ENCODE results near the gene DNAH8.
"Not testable (repeated sequence)": the region's sequence is repeated elsewhere in the genome, so short reads cannot be mapped to it uniquely, and the experiment has no call there.

DNAH8 gene

DNA sequence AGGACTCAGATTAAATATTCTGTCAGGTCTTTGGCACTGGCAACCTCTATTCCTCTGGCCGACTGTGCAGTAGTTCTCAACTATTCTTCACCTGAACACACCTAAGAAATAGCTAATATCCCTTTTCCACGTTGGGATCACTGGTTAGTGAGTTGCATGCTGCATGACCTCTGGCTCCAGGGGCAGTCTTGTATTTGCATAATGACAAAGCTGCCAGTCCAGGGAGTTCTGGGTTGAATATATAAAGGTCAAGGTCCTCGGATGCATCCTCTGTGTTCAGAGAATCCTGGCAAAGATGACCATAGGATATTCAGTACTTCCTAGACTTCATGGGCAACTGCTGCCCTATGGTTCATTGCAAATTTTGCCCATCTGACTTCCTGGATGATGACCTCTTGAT, 131.2 kb downstream of the DNAH8 start:
- no peak for DNase-seq

DNA sequence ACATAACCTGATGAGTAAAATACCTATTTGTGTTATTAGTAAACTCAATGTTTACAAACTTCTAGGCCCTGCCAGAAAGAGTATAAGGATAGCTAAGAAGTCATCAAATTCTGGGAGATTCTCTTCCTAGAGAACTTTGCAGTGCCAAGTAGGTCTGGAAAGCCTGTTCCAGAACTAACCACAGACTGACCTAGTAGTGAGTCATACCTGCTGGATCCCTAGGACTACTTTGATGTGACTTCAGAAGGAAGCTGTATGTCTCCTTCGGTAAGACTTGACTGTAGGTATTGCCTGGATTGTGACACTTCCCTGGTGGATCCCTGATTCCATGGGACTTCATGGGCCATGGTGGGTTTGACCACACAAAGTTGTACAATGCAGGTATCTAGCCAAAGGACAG, 131.7 kb downstream of the DNAH8 start:
- no peak for DNase-seq

DNA sequence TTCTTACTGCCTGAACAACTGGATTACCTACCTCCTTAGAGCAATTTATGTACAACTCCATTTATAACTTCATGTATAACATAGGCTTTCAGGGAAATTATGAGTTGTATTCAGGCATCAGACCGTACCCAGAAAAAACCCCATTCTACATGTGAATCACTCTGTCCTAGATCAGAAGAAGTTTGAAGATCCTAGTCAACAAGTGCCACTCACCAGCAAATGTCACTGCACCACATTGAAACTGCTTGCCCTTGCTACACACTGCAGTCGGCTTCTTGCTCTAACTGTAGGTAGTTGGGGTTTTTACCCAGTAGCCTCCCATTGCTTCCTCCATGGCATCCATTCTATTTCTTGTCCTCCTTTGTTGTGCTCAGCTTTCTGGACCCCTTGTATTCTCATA, 132.4 kb downstream of the DNAH8 start:
- no peak for DNase-seq

DNA sequence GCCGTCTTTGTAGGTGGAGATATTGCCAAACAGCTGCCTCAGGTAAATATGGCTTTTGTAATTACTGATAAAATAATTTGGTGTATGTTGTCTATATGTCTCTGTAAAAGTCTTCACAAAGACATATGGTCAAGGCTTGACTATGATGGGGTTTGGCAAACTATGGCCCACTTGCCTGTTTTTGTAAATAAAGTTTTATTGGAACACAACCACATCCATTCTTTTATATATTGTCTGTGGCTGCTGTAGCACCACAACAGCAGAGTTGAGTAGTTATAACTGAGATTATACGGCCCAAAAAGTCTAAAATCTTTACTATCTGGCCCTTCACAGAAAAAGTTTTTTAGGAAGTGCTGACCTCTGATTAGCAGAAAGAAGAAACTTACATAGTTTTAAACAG, 133.6 kb downstream of the DNAH8 start:
- no peak for DNase-seq

DNA sequence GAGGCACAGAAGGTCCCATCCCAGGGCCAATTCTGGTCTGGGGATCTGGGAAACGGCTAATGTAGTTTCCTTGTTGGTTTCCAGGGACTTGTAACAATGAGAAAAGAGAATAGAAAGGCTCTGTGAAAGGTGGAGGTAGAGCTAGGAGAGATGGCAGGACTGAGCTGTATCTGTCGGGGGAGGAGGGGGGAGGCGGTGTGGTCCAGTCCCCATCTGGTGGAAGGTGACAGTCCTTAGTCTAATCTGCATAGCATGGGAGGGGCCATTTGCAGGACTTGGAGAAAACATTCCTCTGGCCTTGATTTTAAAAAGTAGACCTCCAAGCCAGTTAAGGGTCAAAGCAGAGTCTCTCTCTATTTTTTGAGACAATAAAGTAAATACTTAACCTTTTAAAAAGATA, 137.1 kb downstream of the DNAH8 start:
- DNase-seq: no peak

DNA sequence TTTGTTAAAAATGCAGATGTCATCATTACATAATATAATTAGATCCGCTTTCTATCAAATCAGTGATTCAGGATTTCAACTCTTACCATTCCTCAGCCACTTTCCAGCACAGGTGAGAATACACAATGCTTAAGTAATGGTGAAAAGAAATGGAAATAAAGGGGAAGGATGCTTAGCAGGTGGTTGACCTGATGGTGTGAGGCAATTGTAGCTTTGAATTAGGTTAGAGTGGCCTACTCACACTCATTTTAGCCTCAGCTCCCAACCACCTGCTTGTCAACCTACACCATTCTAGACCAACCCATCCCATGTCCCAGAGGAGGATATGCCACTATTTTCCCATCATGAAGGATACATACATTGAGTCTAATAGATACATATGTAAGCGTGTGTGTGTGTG, 138.1 kb downstream of the DNAH8 start:
- DNase-seq: no peak

DNA sequence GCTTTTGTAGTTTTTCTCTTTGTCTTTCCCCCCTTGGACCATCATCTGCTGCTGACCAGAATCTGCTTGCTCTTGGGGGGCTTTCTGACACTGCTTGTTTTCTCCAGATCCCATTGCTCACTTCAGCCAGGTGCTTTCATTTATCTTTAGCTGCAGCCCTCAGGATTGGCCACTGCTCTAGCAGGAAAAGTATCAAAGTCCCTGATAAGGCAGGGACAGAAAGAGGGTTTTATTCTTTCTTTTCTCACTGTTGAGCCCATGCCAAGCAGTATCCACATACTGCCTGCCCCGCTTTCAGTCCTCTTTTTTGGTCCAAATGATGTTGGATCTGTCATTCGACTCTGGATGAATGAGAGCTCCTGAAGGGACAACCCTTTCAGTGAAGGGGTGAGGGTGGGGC, 141.4 kb downstream of the DNAH8 start:
- DNase-seq: no peak

DNA sequence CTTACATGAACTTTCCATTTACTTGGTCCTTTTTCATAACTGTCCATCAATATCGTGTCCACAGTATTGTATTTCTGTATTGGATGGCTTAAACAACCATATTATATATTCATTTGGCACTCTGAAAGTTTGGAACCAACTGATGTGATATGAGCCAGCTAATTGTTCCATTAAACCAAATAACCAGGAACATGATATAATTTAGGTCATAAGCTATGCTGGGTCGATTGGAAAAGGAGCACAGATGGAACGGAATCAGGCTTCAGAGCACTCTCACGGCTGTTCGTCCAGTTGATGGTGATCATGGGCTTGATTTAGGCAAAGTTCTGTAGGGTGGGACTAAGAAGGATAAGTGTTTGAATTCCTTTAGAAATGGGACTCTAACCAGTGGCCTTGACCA, 142.7 kb downstream of the DNAH8 start:
- no peak for DNase-seq

DNA sequence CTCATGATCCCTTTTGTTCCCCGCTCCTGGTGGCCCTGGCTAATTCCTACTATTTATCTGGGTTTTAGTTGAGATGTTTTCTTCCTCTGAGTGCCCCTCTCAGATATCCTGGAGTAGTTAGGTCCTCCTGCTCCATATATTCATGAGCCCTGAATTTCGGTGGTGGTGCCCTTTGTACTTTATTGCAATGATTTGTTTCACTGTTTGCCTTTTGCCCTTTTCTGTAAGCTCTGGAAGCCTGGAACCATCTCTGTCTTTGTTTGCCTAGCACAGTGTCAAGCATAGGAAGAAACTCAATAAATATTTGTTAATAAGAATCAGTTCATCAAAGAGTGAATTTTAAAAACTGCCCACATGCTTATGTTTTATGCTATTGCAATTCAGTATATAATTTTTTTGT, 144.9 kb downstream of the DNAH8 start:
- no peak for DNase-seq

DNA sequence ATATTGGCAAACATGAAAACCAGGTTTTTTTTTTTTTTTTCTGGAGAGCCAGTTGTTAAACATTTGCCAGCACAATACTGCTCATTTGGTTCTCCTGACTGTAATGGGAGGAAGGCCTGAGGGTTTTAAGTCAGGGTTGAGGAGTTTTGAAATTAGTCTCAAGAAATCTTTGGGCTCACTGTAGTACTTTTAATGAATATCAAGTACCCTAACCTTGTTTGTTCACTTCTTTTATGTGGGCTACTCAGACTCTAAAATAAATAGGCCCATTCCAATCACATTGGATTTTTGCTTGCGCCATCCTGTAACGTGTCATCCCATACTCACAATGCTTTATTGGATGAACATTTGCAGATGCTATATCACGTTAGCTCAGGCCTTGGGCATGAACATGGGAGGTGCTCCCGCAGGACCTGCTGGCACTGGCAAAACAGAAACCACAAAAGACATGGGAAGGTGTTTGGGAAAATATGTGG, 146.9 kb downstream of the DNAH8 start:
- DNase-seq: no peak

DNA sequence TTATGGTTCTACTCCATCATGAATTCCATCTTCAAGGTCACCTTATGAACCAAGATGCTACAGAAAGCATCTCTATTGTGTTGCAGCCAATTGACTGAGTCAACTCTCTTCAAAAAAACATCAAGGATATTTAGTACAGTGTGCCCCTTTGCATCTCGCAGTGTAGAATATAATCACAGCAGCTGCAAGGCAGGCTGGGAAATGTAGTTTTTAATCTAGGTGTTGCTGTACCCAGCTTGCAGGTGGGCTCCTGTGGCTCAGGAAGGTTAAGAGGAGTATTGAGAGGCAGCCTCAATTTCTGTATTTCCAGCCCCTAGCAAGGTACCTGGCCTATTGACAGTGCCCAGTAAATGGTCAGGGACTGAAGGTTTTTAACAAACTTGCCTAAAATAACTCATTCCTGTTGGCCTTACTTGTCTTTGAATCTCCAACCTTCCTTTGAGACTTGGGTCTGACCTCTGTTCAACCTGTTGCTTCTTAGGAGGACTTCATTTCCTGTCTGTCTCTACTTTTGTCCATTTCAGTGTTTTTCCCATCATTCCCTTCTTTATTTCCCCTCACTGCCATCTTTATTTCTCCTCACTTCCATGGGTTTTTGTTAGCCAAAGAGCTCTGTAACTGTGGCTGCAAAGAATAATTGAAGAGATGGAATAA, 150.5 kb downstream of the DNAH8 start:
- no peak for DNase-seq

DNA sequence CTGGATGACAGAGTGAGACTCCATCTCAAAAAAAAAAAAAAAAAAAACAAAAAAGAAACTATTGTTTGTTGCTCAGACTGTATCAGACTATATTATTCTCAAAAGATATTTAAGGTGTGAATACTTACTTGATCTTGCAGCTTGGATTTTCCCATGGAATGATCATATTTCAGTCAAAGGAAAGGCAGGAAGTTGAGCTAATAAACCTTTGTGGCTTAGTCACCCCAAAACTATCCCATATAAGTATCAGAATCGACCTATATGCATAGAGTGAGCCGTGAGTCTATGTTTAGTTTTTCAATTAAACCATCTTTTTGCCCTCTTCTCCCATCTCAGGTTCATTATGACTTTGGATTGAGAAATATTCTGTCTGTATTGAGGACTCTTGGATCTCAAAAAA, 152.6 kb downstream of the DNAH8 start:
- no peak for DNase-seq

DNA sequence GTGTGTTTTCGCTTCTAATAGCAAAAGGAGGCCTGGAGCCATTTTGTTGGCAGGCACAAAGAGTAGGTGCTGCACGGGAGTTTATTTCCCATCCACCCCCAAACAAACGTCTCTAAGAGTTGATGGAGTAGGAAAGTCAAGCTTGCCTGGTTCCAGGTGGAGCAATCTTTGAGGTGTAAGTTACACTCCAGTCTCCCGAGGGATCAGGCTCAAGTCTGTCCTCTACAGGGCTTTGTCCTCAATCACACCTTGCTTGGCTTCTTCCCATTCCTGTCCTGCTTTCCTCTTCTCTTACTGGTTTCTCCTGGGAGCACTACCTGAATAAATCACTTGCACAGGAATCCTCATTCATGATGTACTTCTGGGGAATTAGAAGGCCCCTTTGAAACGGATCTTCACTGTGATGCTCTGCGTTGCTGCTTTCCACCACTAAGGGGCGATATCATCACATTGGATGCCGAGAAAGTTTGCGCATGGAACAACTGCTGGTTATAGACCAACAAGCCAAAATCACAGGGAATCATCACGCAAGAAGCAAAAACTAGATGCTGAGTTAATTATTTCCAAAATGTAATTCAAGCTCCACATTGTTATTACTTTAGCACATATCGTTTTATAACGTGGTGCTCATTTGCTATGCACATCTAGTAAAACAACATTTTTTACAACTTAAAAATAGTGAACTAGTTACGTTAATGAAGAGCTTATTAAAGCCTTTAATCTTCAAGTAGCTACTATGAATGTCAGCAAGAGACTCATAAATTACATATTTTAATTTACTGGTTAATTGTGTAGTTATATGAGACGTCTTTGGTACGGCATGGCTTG, 156.8 kb downstream of the DNAH8 start:
- DNase-seq: no peak

DNA sequence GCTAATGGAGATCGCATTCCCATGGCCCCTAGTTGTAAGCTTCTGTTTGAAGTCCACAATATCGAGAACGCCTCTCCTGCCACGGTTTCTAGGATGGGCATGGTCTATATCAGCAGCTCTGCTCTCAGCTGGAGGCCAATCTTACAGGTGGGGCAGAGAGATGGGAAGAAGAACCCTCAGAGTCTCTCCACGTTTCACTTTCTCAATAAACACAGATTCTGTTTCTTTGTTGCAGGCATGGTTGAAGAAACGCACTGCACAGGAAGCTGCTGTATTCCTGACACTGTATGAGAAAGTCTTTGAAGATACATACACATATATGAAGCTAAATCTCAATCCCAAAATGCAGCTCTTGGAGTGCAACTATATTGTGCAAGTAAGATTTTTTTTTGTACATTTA, 157.9 kb downstream of the DNAH8 start:
- DNase-seq: no peak

DNA sequence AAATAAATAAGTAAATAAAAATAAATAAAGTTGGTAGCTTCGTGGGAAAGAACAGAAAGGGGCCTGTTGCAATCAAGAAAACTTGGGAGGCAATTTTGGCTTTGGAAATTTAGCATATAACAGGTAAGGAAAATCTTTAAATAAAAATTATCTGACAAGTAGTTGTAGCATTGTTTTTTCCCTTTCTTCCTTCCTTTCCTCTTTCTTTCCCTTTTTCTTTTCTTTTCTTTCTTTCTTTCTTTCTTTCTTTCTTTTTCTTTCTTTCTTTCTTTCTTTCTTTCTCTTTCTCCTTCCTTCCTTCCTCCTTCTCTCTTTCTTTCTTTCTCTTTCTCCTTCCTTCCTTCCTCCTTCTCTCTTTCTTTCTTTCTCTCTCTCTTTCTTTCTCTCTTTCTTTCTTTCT, 158.7 kb downstream of the DNAH8 start:
- not testable (repeated sequence) for DNase-seq

DNA sequence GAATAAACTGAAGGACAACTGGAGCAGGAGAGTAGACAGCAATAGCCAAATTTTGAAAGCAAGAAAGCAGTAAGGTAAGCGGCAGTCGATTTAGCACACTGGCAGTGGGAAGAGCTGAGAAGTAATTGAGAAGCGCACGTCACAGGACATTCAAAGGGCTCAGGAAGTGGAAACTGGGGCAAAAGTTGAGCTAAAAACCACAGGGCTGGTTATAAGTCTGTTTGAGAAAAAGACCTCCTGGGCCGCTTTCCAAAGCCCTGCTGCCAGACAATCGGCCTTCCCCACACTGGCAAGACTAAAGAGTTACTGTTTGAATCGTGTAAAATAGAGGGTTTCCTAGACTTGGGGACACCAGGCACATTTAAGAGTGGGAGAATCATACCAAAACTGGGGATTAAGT, 161.4 kb downstream of the DNAH8 start:
- no peak for DNase-seq

DNA sequence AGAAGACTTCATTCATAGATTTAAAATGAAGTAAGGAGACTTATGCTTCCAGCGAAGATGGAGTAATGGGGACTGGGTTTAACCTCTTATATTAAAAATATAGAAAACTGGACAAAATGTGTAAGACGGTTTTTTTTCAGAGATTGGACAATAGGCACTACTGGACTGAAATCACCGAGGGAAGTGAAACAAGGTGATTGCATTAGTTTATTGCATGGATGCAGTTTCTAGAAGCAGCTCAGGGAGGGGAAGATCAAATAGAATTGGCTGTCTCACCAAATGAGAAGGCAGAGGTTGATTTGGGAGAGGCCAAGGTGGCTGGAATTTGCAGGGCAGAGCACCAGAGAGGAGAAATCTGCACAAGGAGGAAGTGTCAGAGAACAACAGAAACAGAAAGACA, 162.6 kb downstream of the DNAH8 start:
- DNase-seq: no peak

DNA sequence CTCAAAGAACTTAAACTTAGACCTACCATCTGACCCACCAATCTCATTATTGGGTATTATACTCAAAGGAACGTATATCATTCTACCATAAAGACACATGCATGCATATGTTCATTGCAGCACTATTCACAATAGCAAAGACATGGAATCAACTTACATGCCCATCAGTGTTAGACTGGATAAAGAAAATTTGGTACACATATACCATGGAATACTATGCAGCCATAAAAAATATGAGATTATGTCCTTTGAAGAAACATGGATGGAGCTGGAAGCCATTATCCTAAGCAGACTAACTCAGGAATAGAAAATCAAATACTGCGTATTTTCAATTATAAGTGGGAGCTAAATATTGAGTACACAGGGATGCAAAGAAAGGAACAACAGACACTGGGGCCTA, 167.0 kb downstream of the DNAH8 start:
- no peak for DNase-seq

DNA sequence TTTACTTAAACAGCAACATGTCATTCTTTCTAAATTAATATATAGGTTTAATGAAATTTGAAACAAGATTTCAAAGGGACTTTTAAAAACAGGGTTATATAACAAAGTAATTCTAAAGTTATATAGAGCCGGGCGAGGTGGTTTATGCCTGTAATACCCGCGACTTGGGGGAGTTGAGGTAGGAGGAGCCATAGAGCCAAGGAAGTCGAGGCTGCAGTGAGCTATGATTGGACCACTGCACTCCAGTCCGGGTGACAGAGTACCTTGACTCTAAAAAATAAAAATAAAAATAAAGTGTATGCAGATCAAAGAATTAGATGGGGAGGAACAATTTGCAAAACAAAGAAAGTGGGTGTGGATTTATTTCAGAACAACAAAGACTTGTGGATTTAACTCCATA, 182.4 kb downstream of the DNAH8 start:
- DNase-seq: no peak

DNA sequence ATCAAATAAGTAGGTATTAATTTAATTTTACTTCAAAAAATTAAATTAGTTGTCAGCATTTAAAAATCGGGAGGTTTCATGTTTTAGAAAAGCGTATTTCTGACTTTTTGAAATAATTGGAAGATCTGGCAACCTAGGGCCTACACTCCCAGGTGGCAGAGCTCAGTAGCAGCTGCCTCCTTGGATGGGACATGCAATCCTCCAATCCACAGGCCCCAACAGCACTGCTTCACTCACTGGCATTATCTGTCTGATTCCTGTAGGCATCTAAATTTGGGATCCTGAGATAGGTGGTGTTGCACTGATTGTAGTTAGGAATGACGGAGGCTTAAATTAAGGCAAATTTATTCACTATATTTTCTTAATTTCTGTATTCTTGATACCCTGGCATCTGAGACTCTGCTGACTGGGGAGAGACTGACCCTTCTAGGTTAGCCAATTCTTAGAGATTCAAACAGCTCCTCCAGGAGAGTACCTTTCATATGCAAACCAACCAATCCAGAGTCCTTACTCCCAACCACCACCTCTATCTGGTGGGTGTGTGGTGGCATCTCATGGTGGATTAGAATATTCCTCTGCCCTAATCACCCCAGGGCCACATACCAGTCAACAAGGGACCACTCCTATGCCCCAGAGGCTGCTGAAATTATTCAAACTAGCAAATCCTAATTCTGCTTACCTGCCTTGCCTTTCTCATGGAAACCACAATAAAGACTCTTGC, 186.9 kb downstream of the DNAH8 start:
- no peak for DNase-seq

DNA sequence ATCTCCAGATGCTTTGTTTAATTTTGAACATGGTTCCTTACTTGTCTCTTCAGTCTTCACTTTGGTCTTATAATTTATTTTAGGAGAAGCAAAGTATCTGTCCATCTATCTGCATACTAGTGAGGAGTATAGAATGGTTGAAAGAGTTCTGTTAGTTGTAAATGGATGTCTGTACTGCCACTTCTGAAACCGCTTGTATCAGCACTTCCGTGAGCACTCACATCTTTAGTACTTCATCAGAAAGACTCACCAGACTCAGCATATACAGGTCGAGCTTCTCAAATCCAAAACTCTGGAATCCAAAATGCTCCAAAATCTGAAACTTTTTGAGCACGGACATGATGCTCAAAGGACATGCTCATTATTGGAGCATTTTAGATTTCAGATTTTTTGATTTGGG, 191.5 kb downstream of the DNAH8 start:
- no peak for DNase-seq

DNA sequence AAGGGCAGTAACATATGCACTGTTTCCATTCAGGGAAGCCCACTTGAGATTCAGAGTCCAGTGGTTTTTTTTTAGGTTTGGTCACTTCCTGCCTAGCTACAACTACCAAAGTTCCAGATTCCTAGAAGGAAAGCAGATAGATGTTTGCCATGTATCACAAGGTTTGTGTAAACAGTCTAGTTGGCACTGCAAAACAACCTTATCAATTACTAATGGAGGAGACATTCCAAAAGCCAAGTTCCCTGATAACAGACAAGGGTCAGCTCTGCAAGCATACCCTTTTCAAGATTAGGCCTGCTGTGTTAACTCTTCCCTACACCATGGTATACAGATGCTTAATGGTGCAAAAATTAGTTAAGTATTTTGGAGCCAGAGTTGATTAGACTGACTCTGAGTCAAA, 192.2 kb downstream of the DNAH8 start:
- DNase-seq: no peak

DNA sequence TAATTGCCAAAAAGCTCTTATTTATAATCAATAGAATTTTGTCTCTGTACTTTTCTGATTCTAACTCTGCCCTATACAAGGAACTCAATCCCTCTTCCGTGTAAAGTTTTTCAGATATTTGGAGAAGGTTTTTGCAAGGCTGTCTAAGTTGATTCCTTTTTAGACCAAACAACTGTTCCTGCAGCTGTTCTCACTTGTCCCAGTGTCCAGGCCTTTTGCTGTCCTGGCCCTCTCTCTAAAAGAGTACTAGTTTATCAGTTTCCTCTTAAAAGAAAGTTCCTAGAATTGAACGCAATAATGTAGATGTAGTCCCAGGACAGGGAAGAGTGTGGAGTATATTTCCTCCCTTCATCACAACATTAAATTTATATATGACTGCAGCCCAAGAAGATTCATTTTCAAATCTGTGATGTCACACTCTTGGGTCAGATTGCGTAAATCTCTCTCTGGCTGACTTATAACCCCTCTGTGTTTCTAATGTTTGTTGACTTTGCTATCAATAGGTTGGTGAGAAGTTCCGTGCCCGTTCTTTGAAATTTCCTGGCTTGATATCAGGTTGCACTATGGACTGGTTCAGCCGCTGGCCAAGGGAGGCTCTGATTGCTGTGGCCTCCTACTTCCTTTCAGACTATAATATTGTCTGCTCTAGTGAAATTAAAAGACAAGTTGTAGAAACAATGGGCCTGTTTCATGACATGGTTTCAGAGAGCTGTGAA, 194.1 kb downstream of the DNAH8 start:
- DNase-seq: no peak
